ENCODE measurements around the gene TMA7. TPM values are rescaled to one million over a fixed set of nuclear protein-coding genes. Genes with fewer than 3 reads are reported as not detected.

TMA7 gene
- total and polyA plus RNA-seq, 10 of the 15 experiments (the other 5 are each of a cell fraction or from before 2014, with no cell fraction given): 319 to 1,760 (median 752) TPM

DNA sequence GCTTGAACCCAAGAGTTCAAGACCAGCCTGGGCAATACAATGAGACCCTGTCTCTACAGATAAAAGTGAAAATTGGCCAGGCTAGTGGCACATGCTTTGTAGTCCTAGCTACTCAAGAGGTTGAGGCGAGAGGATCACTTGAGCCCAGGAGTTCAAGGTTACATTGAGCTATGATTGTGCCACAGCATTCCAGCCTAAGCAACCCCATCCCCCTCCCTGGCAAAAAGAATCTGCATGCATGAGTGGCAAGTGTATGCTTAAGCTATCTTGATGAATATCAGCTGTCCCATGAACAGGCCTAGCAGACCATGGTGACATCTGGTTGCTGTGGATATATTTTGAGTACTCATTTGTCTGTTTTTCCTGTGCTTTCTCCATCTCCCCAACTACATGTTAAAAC is 11.2 kb downstream of the TMA7 start:
- DNase-seq (ENCODE audit: low read depth, low spot score) (no peak), ATAC-seq (no peak), FAIRE-seq (no peak)
- ChIA-PET SMC1A (ENCODE audit: uncharacterized antibody, unreplicated experiment) (interaction anchor here (0.6 to 2.0 kb wide), 4 partner anchors 12 to 910 kb away, joined by 4 to 6 read pairs (median 5); partner anchors contain the start of genes CCDC51 and TMA7), POLR2A (interaction anchor here (1.1 kb wide), 1 partner anchor 22 kb away, joined by 3 read pairs; no protein-coding TSS in a partner anchor), RAD21 (ENCODE audit: unreplicated experiment) (interaction anchor here (0.8 to 3.9 kb wide), 4 partner anchors 15 to 98 kb away, joined by 3 to 18 read pairs (median 3); no protein-coding TSS in a partner anchor), CTCF (interaction anchor here (2.2 to 5.4 kb wide), 2 partner anchors 15 to 51 kb away, joined by 7 to 54 read pairs; no protein-coding TSS in a partner anchor)
- Histone ChIP-seq H3K9ac (ENCODE audit: control insufficient read depth, insufficient read depth, low read length) (no peak overlapping the region), H3K27ac (ENCODE audit: control insufficient read depth, insufficient read depth) (no peak overlapping the region), H2AFZ (ENCODE audit: control insufficient read depth, low read depth, low read length) (no peak overlapping the region), H3K36me3 (ENCODE audit: control insufficient read depth in 2 of 2, insufficient read depth in 2 of 2, low read length in 1 of 2) (peaks cover 1 to 23% of the 10 kb centered on the region in 2 experiments; a peak in 2 of 4 replicates), H3K4me2 (ENCODE audit: control insufficient read depth, insufficient read depth) (no peak overlapping the region), H3K27me3 (replicated peaks in 1 of 2; ENCODE audit: control insufficient read depth in 2 of 2, insufficient read depth in 2 of 2, low read length in 1 of 2) (no peaks in the 10 kb centered on the region), H3K4me3 (no peak overlapping the region), H3K9me3 (replicated peaks; ENCODE audit: control insufficient read depth, insufficient read depth, low read length) (no peaks in the 10 kb centered on the region), H4K20me1 (ENCODE audit: control insufficient read depth, insufficient read depth) (no peaks in the 10 kb centered on the region), H3K4me1 (ENCODE audit: control insufficient read depth, insufficient read depth, low read length) (peaks cover 4% of the 10 kb centered on the region), H3K79me2 (ENCODE audit: control insufficient read depth, insufficient read depth, low read length) (peaks cover 18% of the 10 kb centered on the region)
- BruUV-seq (replicated peaks): no TSS peak
- TF ChIP-seq ZNF384 (IDR thresholded peaks at IDR 0.05; ENCODE audit: borderline replicate concordance, low read depth, low read length) (no peak), MYB (IDR thresholded peaks at IDR 0.05; ENCODE audit: borderline replicate concordance, low read depth, low read length) (no peak)
- TF ChIP-seq, protein P1, sequence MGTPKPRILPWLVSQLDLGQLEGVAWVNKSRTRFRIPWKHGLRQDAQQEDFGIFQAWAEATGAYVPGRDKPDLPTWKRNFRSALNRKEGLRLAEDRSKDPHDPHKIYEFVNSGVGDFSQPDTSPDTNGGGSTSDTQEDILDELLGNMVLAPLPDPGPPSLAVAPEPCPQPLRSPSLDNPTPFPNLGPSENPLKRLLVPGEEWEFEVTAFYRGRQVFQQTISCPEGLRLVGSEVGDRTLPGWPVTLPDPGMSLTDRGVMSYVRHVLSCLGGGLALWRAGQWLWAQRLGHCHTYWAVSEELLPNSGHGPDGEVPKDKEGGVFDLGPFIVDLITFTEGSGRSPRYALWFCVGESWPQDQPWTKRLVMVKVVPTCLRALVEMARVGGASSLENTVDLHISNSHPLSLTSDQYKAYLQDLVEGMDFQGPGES (IDR thresholded peaks at IDR 0.05): no peak
- 100% methylated on average over 1 of the region's 1 CpG for WGBS (ENCODE audit: insufficient coverage, insufficient replicate concordance, low lambda C conversion rate, missing lambda C conversion rate)
- in situ Hi-C loops (cut with MboI) (no loop called here), intact Hi-C loops (cut with micrococcal nuclease; ENCODE audit: unreplicated experiment) (no loop called here)

- no peak for ATAC-seq
- H3K4me2 ChIP-seq (ENCODE audit: control insufficient read depth, insufficient read depth): no peak overlapping the region
- SMC1A ChIA-PET (ENCODE audit: uncharacterized antibody, unreplicated experiment): no interaction called here
- POLR2A ChIA-PET: no interaction called here
- CTCF ChIA-PET: interaction anchor here (0.6 to 3.8 kb wide), 2 partner anchors 20 to 56 kb away, joined by 3 to 22 read pairs; no protein-coding TSS in a partner anchor
- H3K27me3 ChIP-seq (replicated peaks in 1 of 2; ENCODE audit: control insufficient read depth in 2 of 2, insufficient read depth in 2 of 2, low read length in 1 of 2): no peaks in the 10 kb centered on the region
- no peaks in the 10 kb centered on the region for H3K4me1 ChIP-seq (ENCODE audit: control insufficient read depth, insufficient read depth, low read length)
- H4K20me1 ChIP-seq (ENCODE audit: control insufficient read depth, insufficient read depth): no peaks in the 10 kb centered on the region
- no peak overlapping the region for H3K27ac ChIP-seq (ENCODE audit: control insufficient read depth, insufficient read depth)
- intact Hi-C loops (cut with micrococcal nuclease; ENCODE audit: unreplicated experiment) (no loop called here), in situ Hi-C loops (cut with MboI) (no loop called here)
- no peak overlapping the region for H3K9ac ChIP-seq (ENCODE audit: control insufficient read depth, insufficient read depth, low read length)
- WGBS (ENCODE audit: insufficient coverage, insufficient replicate concordance, low lambda C conversion rate, missing lambda C conversion rate): 100% methylated on average over 1 of the region's 1 CpG
- H3K79me2 ChIP-seq (ENCODE audit: control insufficient read depth, insufficient read depth, low read length): no peaks in the 10 kb centered on the region
- DNase-seq (ENCODE audit: low read depth, low spot score): no peak
- H3K4me3 ChIP-seq: no peak overlapping the region
- no peak overlapping the region for H2AFZ ChIP-seq (ENCODE audit: control insufficient read depth, low read depth, low read length)
- RAD21 ChIA-PET (ENCODE audit: unreplicated experiment): interaction anchor here (0.6 to 1.4 kb wide), 2 partner anchors 20 to 463 kb away, joined by 3 read pairs; no protein-coding TSS in a partner anchor
- no TSS peak for BruUV-seq (replicated peaks)
- no peaks in the 10 kb centered on the region for H3K9me3 ChIP-seq (replicated peaks; ENCODE audit: control insufficient read depth, insufficient read depth, low read length)
- peaks cover 14 to 38% of the 10 kb centered on the region in 2 experiments for H3K36me3 ChIP-seq (ENCODE audit: control insufficient read depth in 2 of 2, insufficient read depth in 2 of 2, low read length in 1 of 2)
- no peak for FAIRE-seq
- TF ChIP-seq YY1 (IDR thresholded peaks at IDR 0.05; ENCODE audit: low read depth, low read length): no peak
- no peak for TF ChIP-seq CREM (IDR thresholded peaks at IDR 0.05; ENCODE audit: low read depth)
- no peak for TF ChIP-seq IKZF2 (IDR thresholded peaks at IDR 0.05)
- no peak for TF ChIP-seq CBX5 (IDR thresholded peaks at IDR 0.05; ENCODE audit: low read depth)
- no peak for TF ChIP-seq ZNF24 (IDR thresholded peaks at IDR 0.05)
- TF ChIP-seq NBN (IDR thresholded peaks at IDR 0.05): no peak
- no peak for TF ChIP-seq SMAD1 (IDR thresholded peaks at IDR 0.05; ENCODE audit: low read depth, partially characterized antibody)
- TF ChIP-seq NFIC (IDR thresholded peaks at IDR 0.05; ENCODE audit: low read depth, low read length): no peak
- no peak for TF ChIP-seq FOXM1 (IDR thresholded peaks at IDR 0.05; ENCODE audit: low read depth, low read length)
- TF ChIP-seq E4F1 (IDR thresholded peaks at IDR 0.05; ENCODE audit: borderline replicate concordance, partially characterized antibody): no peak
Measured at GRCh38 chr3:48456456-48456855, 16.4 kb downstream of the TMA7 start.

All from GM12878 (cell line).